Activated T-helper 1 cell treated with anti-CD3 and anti-CD28 coated beads, Interleukin-2, amount 50 U/mL, for 16 hours (primary cell): ENCODE measurements around the gene SPATA13.
"Not testable (repeated sequence)": the region's sequence is repeated elsewhere in the genome, so short reads cannot be mapped to it uniquely, and the experiment has no call there.

Source experiments
- DNase-seq, 2 donors: peaks; one replicate each; pipeline ENCODE4 v3.0.0-alpha.2; 2020; ENCODE audit warnings: low read depth in 1 of 2, low spot score in 1 of 2

The SPATA13 gene

GRCh38 chr13:24160458-24161009 lies at the start of gene SPATA13:
SPATA13 (plus strand) TSS chr13:24160720; CDS start chr13:24222930, 62,210 bp downstream.
- peak; percentile 85 to 88 for DNase-seq

GRCh38 chr13:24112791-24113190 lies 47.7 kb upstream of the SPATA13 start:
- DNase-seq = no peak

- DNase-seq = no peak
Measured at GRCh38 chr13:24115671-24116070, 44.8 kb upstream of the SPATA13 start.

- DNase-seq = no peak
Measured at GRCh38 chr13:24116131-24116530, 44.4 kb upstream of the SPATA13 start.

GRCh38 chr13:24118576-24118975 lies 41.9 kb upstream of the SPATA13 start:
- DNase-seq = no peak

DNA sequence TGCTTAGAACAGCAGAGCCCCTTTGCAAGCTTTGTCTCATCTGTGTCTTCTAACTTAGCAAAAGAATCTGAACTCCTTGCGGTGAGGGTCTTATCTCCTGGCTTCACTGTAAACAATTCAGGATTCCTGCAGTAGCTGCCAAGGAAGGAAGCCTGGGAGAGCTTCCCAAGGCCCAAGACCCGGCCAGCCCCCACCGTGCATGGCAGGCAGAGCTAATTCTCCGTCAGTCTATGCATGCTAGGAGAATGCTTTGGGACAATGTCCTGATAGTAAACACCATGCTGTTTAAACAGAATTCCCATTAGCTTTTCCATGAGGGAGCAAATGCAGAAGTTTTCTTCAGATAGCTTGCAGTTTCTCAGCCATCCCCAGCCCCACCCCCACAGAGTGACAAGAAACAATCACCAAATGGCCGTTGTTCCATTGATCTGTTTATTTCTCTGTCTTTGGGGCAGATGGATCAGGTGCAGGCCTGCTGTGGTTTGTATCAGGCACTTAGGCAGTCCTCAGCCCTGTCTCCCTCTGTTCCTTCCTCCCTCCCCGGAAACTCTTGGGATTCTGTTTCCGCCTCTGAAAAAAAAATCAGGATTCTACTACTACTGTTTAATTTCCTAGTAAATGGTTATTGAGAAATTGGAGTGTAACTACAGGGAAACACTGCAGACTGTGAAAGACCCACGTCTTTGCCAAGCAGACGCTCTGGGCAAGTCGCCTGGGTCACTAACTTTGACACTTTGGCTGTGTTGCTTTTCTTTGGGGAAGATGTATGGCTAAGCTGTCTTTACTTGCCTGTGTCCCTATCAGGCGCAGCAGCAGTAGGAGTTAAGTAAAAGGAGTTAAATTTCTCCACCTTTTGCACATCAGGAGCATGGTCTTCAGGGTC lies 40.7 kb upstream of the SPATA13 start:
- DNase-seq = no peak

DNA sequence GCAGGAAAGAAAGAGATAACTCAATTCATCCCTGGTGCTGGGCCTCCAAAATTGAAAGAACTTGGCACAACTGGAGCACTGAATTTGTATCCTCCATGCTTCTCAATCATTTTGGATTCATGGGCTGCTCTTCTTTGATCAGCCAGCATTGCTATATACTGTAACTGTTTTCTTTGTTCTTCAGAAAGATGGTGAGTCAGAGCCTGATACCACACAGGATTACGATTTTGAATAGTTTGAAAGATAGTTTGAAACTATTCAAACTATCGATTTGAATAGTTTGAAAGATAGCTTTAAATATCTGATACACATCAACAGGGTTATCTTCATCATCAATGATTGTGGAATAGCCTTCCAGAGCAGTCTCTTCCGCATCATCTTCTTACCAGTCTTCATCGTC lies 38.5 kb upstream of the SPATA13 start:
- not testable (repeated sequence) for DNase-seq

- DNase-seq = no peak
Measured at GRCh38 chr13:24122569-24122968, 38.0 kb upstream of the SPATA13 start.

- no peak for DNase-seq
Measured at GRCh38 chr13:24123761-24124160, 36.8 kb upstream of the SPATA13 start.

DNA sequence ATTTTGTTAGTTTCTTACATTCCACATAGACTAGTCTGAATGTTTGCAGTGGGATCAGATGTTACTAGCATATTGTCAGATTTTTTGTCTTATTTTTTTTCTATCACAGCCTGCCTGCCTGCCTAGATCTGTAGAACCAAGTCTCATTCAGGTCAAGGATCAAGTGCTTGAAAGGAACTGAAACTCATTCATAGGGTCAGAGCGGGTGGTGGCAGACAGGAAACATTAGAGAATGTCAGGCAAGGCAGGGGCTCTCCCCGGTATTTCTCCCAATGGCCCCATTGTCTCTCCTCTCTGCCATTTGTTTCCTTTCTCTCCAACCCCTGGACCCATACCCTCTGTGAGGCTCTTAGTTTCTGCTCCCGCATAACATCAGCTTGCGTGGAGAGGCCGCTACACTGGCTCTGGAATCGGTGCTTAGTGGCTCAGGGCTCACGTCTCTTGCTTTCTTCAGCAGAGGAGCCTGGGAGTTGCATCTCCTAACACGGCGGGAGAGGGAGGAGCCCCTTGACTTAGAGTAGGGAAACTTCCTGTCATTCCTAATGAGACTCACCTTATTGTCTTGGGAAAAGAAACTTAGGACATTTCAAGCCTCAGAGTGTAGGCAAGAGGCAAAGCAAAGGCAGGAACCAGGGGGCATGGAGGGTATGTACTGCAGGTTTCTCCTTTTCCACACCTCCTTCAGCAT lies 35.6 kb upstream of the SPATA13 start:
- DNase-seq = no peak

DNA sequence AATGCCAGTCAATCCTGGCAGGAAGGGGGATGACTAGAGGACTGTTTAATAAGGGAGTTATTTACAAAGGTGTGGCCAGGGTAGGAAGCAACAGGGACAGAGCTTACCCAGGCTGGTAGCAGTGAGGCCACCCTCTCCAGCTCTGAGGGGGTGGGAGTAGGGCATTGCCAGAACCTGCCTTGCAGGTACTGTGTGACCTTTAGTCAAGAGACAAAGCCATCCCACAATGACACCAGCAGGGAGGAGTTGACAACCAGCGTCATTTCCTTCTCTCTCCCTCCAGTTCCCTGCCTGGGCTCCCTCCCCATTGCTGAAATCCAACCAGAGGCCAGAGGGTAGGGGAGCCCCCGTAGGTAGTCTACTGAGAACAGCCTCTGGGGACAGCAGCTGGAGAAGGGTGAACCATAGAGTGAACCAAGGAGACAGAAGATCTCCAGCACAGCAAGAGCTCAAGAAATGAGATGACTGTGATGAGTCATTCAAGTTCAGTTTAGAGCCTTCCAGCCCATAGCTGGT lies 33.3 kb upstream of the SPATA13 start:
- no peak for DNase-seq

DNA sequence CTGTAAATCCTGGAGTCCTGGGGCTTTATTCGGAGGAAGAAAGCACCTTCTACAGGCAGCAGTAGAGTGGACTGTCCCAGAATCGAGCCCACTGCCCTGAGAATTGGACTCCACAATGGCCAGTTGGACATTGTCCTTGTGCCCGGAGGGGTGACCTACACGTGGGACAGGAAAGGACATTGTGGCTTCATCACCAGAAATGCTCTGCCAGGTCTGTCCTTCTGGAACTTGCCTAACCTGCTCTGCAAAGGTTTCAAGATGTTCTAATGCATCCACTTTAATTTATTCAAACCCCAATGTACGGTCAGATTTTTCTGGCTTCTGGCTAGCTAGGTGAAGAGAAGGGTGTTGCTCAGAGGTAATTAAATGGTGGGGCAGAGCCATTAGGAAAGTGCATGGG lies 32.4 kb upstream of the SPATA13 start:
- DNase-seq = no peak

GRCh38 chr13:24128962-24129361 lies 31.6 kb upstream of the SPATA13 start:
- no peak for DNase-seq

- DNase-seq = no peak
Measured at GRCh38 chr13:24129914-24130774, 30.4 kb upstream of the SPATA13 start.

- no peak for DNase-seq
Measured at GRCh38 chr13:24131749-24132148, 28.8 kb upstream of the SPATA13 start.

- DNase-seq = no peak
Measured at GRCh38 chr13:24133021-24133795, 27.3 kb upstream of the SPATA13 start.

DNA sequence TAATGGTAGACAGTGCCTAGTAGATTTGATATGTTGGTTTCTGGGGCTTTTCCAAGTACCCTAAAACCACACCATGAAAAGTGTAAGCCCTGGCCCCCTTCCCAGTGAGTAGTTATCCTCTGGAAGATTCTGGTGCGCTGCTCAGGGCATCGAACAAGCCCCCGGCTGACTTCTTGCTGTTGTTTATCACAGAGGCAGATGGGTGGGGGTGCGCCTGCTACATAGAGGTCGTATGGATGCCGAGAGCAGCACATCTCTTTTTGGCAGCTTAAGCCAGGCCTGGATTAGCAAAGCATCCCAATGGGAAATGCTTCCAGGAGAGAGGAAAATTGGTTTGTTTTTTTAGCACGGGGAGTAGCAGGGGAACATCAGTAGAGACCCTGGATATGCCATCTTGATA lies 26.3 kb upstream of the SPATA13 start:
- DNase-seq = no peak

GRCh38 chr13:24134757-24135156 lies 25.8 kb upstream of the SPATA13 start:
- no peak for DNase-seq

- no peak for DNase-seq
Measured at GRCh38 chr13:24135674-24136300, 24.7 kb upstream of the SPATA13 start.

GRCh38 chr13:24138911-24139310 lies 21.6 kb upstream of the SPATA13 start:
- DNase-seq = no peak
